ENCODE data around the gene TSC22D3. TPM values are rescaled to one million over a fixed set of nuclear protein-coding genes. Genes with fewer than 3 reads are reported as not detected.
"Not testable (repeated sequence)": the region's sequence is repeated elsewhere in the genome, so short reads cannot be mapped to it uniquely, and the experiment has no call there.

Gene TSC22D3
- total and polyA plus RNA-seq, 2 experiments from 2014 or later = 455 to 647 TPM

DNA sequence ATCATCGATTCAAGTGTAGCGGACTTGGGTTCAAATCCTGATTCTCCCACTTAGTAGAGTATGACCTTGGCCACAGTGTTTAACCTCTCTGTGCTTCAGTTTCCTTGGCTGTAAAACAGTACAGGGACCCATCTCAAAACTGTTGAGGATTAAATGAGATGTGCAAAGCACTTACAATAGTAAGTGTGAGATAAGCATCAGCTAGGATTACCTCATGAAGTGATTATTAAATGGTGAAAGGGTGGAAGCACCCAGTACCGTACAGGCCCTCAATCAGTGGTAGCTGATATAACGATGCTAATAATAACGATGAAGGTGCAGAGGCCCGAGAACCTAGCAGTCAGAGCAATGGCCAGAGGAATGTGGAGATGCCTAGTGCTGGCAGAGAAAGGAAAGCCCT, 102.2 kb downstream of the TSC22D3 start:
- H3K4me3 ChIP-seq = no peak overlapping the region

DNA sequence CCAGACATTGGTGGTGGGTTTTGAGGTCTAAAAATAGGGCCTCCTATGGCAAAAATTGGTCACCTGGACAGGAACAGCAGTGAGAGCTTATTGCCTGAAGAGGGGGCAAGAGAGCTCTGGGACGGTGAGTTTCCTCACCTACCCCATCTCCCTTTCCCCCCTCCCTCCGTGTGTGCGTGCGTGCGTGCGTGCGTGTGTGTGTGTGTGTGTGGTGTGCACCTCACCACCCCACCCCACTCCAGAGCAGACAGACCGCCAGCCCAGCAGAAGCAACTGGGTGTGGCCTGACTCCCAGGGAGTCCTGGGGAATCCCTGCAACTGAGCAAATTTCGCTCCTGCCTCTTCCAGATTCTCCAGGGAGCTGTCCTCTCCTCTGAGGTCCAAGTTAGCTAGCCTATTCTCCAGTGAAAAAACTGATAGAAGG, 102.6 kb downstream of the TSC22D3 start:
- Histone ChIP-seq H3K27me3 (no peaks in the 10 kb centered on the region), H4K20me1 (ENCODE audit: insufficient read depth, poor library complexity, severe bottlenecking) (no peaks in the 10 kb centered on the region)

More for the DNA sequence above, 102.2 kb downstream of the TSC22D3 start:
- Histone ChIP-seq H3K4me1 (ENCODE audit: insufficient read depth) (peaks cover 36% of the 10 kb centered on the region), H2AFZ (no peak overlapping the region), H3K79me2 (peaks cover 2% of the 10 kb centered on the region), H3K4me2 (peak overlapping the region; percentile 79), H3K9me2 (replicated peaks; ENCODE audit: insufficient read depth) (no peaks in the 10 kb centered on the region), H3K27ac (peak overlapping the region; percentile 96), H3K9me3 (ENCODE audit: low read depth) (no peaks in the 10 kb centered on the region), H3K27me3 (no peaks in the 10 kb centered on the region), H3K36me3 (replicated peaks; ENCODE audit: insufficient read depth, low read depth) (no peaks in the 10 kb centered on the region), H4K20me1 (ENCODE audit: insufficient read depth, poor library complexity, severe bottlenecking) (no peaks in the 10 kb centered on the region)
- DNase-seq (ENCODE audit: low spot score) = no peak
- TF ChIP-seq EZH2phosphoT487 (IDR thresholded peaks at IDR 0.05; ENCODE audit: low read depth, severe bottlenecking, unreplicated experiment) (no peak), EZH2 (IDR thresholded peaks at IDR 0.05; ENCODE audit: borderline replicate concordance) (no peak)
- TF ChIP-seq, protein P1, sequence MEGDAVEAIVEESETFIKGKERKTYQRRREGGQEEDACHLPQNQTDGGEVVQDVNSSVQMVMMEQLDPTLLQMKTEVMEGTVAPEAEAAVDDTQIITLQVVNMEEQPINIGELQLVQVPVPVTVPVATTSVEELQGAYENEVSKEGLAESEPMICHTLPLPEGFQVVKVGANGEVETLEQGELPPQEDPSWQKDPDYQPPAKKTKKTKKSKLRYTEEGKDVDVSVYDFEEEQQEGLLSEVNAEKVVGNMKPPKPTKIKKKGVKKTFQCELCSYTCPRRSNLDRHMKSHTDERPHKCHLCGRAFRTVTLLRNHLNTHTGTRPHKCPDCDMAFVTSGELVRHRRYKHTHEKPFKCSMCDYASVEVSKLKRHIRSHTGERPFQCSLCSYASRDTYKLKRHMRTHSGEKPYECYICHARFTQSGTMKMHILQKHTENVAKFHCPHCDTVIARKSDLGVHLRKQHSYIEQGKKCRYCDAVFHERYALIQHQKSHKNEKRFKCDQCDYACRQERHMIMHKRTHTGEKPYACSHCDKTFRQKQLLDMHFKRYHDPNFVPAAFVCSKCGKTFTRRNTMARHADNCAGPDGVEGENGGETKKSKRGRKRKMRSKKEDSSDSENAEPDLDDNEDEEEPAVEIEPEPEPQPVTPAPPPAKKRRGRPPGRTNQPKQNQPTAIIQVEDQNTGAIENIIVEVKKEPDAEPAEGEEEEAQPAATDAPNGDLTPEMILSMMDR (IDR thresholded peaks at IDR 0.05; ENCODE audit: poor library complexity) = no peak
- 88% methylated on average over 6 of the region's 6 CpGs for WGBS (ENCODE audit: low lambda C conversion rate, missing lambda C conversion rate)

DNA sequence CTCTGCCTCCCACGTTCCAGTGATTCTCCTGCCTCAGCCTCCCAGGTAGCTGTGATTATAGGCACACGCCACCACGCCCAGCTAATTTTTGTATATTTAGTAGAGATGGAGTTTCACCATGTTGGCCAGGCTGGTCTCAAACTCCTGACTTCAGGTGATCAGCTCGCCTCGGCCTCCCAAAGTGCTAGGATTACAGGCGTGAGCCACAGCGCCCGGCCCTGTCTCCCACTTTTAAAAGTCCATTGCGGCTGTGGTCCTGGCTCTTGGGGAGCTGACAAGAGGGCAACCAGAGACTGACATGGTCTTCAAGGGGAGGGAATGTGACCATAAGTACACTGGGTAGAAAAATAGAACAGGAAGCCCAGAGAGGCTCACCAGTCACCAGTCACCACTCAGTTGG, 104.3 kb downstream of the TSC22D3 start:
- H3K4me1 ChIP-seq (ENCODE audit: insufficient read depth) = peaks cover 27% of the 10 kb centered on the region
- not testable (repeated sequence) for H3K79me2 ChIP-seq; H3K4me3 ChIP-seq; H3K27me3 ChIP-seq; H2AFZ ChIP-seq; H3K4me2 ChIP-seq; H4K20me1 ChIP-seq (ENCODE audit: insufficient read depth, poor library complexity, severe bottlenecking); DNase-seq (ENCODE audit: low spot score); H3K9me3 ChIP-seq (ENCODE audit: low read depth); H3K36me3 ChIP-seq (replicated peaks; ENCODE audit: insufficient read depth, low read depth); H3K27ac ChIP-seq; H3K9me2 ChIP-seq (replicated peaks; ENCODE audit: insufficient read depth)
- 96% methylated on average over 9 of the region's 9 CpGs for WGBS (ENCODE audit: low lambda C conversion rate, missing lambda C conversion rate)

More for the DNA sequence above, 102.6 kb downstream of the TSC22D3 start:
- Histone ChIP-seq H3K4me3 (no peak overlapping the region), H3K4me2 (peak overlapping the region; percentile 79), H3K27ac (peak overlapping the region; percentile 96), H3K36me3 (replicated peaks; ENCODE audit: insufficient read depth, low read depth) (no peaks in the 10 kb centered on the region), H3K9me3 (ENCODE audit: low read depth) (no peaks in the 10 kb centered on the region), H3K9me2 (replicated peaks; ENCODE audit: insufficient read depth) (no peaks in the 10 kb centered on the region), H2AFZ (no peak overlapping the region), H3K4me1 (ENCODE audit: insufficient read depth) (peaks cover 35% of the 10 kb centered on the region), H3K79me2 (peaks cover 2% of the 10 kb centered on the region)
- no peak for TF ChIP-seq EZH2 (IDR thresholded peaks at IDR 0.05; ENCODE audit: borderline replicate concordance)
- TF ChIP-seq, protein P1 (IDR thresholded peaks at IDR 0.05; ENCODE audit: poor library complexity) = peak; percentile 75
- no peak for TF ChIP-seq EZH2phosphoT487 (IDR thresholded peaks at IDR 0.05; ENCODE audit: low read depth, severe bottlenecking, unreplicated experiment)
- DNase-seq (ENCODE audit: low spot score) = peak; percentile 94
- 11% methylated on average over 7 of the region's 9 CpGs for WGBS (ENCODE audit: low lambda C conversion rate, missing lambda C conversion rate)

DNA sequence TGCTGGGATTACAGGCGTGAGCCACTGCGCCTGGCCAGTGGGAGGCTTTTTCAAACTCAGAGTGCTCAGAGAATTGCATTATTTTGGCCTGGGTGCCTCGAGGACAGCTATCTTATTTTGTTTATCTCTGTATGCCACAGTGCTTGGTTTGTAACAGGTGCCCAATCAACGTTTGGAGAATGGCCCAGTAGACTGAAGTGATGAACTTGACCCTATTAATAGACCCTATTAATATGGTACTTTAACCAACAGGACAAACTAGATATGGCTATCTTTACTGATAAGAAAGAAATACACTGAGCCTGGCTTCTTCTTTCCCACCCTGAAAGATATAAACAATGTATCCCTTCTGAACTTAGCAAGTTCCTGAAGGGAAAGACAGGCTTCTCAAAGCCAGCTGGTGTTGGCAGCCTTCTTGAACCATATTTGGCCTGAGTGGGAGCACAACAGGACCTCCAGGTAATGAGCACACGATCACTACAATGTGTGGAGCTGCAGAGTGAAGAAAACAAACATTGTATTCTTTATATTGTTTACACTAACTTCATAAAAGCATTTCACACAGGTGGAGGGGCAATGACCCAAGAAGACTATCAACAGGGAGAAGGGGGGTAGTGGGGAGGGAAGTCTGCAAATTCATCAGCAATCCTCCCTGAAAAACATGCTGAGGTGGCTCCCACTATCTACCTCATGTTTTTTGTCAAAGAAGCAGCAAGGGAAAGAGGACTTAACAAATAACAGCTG, 105.5 kb downstream of the TSC22D3 start:
- Histone ChIP-seq H3K4me1 (ENCODE audit: insufficient read depth) (peaks cover 21% of the 10 kb centered on the region), H3K27me3 (no peaks in the 10 kb centered on the region), H3K9me2 (replicated peaks; ENCODE audit: insufficient read depth) (no peaks in the 10 kb centered on the region), H3K4me3 (no peak overlapping the region), H2AFZ (no peak overlapping the region), H3K9me3 (ENCODE audit: low read depth) (no peaks in the 10 kb centered on the region), H4K20me1 (ENCODE audit: insufficient read depth, poor library complexity, severe bottlenecking) (no peaks in the 10 kb centered on the region), H3K4me2 (peak overlapping the region; percentile 25), H3K79me2 (peaks cover 9% of the 10 kb centered on the region), H3K36me3 (replicated peaks; ENCODE audit: insufficient read depth, low read depth) (no peaks in the 10 kb centered on the region), H3K27ac (peak overlapping the region; percentile 8)
- TF ChIP-seq, protein P1 (IDR thresholded peaks at IDR 0.05; ENCODE audit: poor library complexity) = no peak
- TF ChIP-seq EZH2 (IDR thresholded peaks at IDR 0.05; ENCODE audit: borderline replicate concordance) = no peak
- no peak for TF ChIP-seq EZH2phosphoT487 (IDR thresholded peaks at IDR 0.05; ENCODE audit: low read depth, severe bottlenecking, unreplicated experiment)
- no peak for DNase-seq (ENCODE audit: low spot score)
- WGBS (ENCODE audit: low lambda C conversion rate, missing lambda C conversion rate) = 43% methylated on average over 5 of the region's 5 CpGs

Data from hepatocyte (in vitro differentiated cells).